GM23248 (cell line): Measurements from ENCODE around the gene FGF10. TPM values are rescaled to one million over a fixed set of nuclear protein-coding genes. Genes with fewer than 3 reads are reported as not detected.

Experiments
- DNase-seq: peaks from one replicate; pipeline ENCODE4 v3.0.0-alpha.2; 2015
- H2AFZ ChIP-seq: fragments of 200-600 bp; sonication (generic); 2 replicates; pipeline ENCODE4 v1.6.1; 2016; ENCODE audit warnings: antibody characterized with exemption
- H3F3A ChIP-seq: fragments of 200-600 bp; sonication (generic); 2 replicates; pipeline ENCODE4 v1.6.1; 2016; ENCODE audit warnings: mild to moderate bottlenecking, antibody characterized with exemption, mixed run types; ENCODE audit not compliant: insufficient read depth
- H3K27ac ChIP-seq: fragments of 200-600 bp; sonication (generic); 2 replicates; pipeline ENCODE4 v1.5.1; 2016; ENCODE audit warnings: mild to moderate bottlenecking
- H3K27me3 ChIP-seq: fragments of 200-600 bp; sonication (generic); replicated peaks from 2 replicates; pipeline ENCODE4 v1.6.1; 2016; ENCODE audit warnings: mild to moderate bottlenecking; ENCODE audit not compliant: insufficient read depth
- H3K36me3 ChIP-seq: fragments of 200-600 bp; sonication (generic); 2 replicates; pipeline ENCODE4 v1.6.1; 2016; ENCODE audit warnings: low read depth, mild to moderate bottlenecking
- H3K4me1 ChIP-seq: fragments of 200-600 bp; sonication (generic); 2 replicates; pipeline ENCODE4 v1.6.1; 2016; ENCODE audit warnings: mild to moderate bottlenecking; ENCODE audit not compliant: insufficient read depth
- H3K4me2 ChIP-seq: fragments of 200-600 bp; sonication (generic); one replicate; pipeline ENCODE4 v1.6.1; 2016; ENCODE audit warnings: mild to moderate bottlenecking; ENCODE audit not compliant: unreplicated experiment
- H3K4me3 ChIP-seq: fragments of 200-600 bp; sonication (generic); 2 replicates; pipeline ENCODE4 v1.5.1; 2016; ENCODE audit warnings: mild to moderate bottlenecking
- H3K79me2 ChIP-seq: fragments of 200-600 bp; sonication (generic); 2 replicates; pipeline ENCODE4 v1.6.1; 2016; ENCODE audit warnings: mild to moderate bottlenecking; ENCODE audit not compliant: insufficient read depth
- H3K9ac ChIP-seq: fragments of 200-600 bp; sonication (generic); 2 replicates; pipeline ENCODE4 v1.6.1; 2016; ENCODE audit warnings: mild to moderate bottlenecking
- H3K9me2 ChIP-seq: fragments of 200-600 bp; sonication (generic); 2 replicates; pipeline ENCODE4 v1.6.1; 2016; ENCODE audit warnings: mixed run types, mild to moderate bottlenecking, moderate library complexity; ENCODE audit not compliant: insufficient read depth
- H3K9me3 ChIP-seq: fragments of 200-600 bp; sonication (generic); one replicate; pipeline ENCODE4 v1.6.1; 2017; ENCODE audit warnings: low read depth
- H4K20me1 ChIP-seq: fragments of 200-600 bp; sonication (generic); 2 replicates; pipeline ENCODE4 v1.6.0; 2016; ENCODE audit not compliant: insufficient read depth
- EZH2 ChIP-seq: fragments of 200-600 bp; sonication (generic); IDR thresholded peaks from 2 replicates; pipeline ENCODE4 v1.6.1; 2018; ENCODE audit warnings: antibody characterized with exemption, mild to moderate bottlenecking; ENCODE audit not compliant: insufficient read depth, poor library complexity, severe bottlenecking
- EZH2phosphoT487 ChIP-seq: fragments of 200-600 bp; sonication (generic); IDR thresholded peaks from 2 replicates; pipeline ENCODE4 v1.6.1; 2018; ENCODE audit warnings: antibody characterized with exemption, moderate library complexity, mild to moderate bottlenecking, low read depth; ENCODE audit not compliant: insufficient read depth
- WGBS, 2 experiments: methylation state at CpG; one replicate each; pipeline ENCODE4 v1.1.6; 2015 to 2017; ENCODE audit warnings: low lambda C conversion rate in 2 of 2, low coverage in 1 of 2; ENCODE audit errors: missing lambda C conversion rate in 2 of 2; 5-methylcytosine and 5-hydroxymethylcytosine counted together
- in situ Hi-C: fragments of 300-500 bp; cut with MboI; formaldehyde crosslinking; loops from 2 replicates; pipeline ENCODE4 v1.15.0; 2020
- polyA plus RNA-seq: library from polyadenylated mRNA; unstranded; fragments of >200 nt; fragmentation: Nextera tagmentation; extraction: Ambion mirVana; gene quantifications from 2 replicates; pipeline ENCODE4 v1.2.1, GENCODE V29; 2016
- total RNA-seq: library from RNA; depleted of rRNA; stranded (reverse); fragments of >200 nt; shearing (Covaris generic); gene quantifications from 2 replicates; pipeline ENCODE4 v1.2.3, GENCODE V29; 2014

FGF10 gene
- total and polyA plus RNA-seq, 2 experiments from 2014 or later: not detected

- Histone ChIP-seq H4K20me1 (no peaks in the 10 kb centered on the region), H3F3A (no peaks in the 10 kb centered on the region), H3K27me3 (no peaks in the 10 kb centered on the region), H3K9me3 (no peaks in the 10 kb centered on the region), H2AFZ (no peak overlapping the region), H3K4me3 (no peak overlapping the region), H3K4me1 (no peaks in the 10 kb centered on the region), H3K9me2 (no peaks in the 10 kb centered on the region), H3K27ac (no peak overlapping the region), H3K9ac (no peak overlapping the region), H3K79me2 (no peaks in the 10 kb centered on the region), H3K4me2 (no peak overlapping the region), H3K36me3 (no peaks in the 10 kb centered on the region)
- DNase-seq: no peak
- in situ Hi-C loops: no loop called here
- TF ChIP-seq EZH2phosphoT487 (no peak), EZH2 (no peak)
- 30 to 43% methylated on average over 4 of the region's 4 CpGs for WGBS, 2 experiments
Observed at GRCh38 chr5:44401611-44402010, 12.4 kb upstream of the FGF10 start.

DNA sequence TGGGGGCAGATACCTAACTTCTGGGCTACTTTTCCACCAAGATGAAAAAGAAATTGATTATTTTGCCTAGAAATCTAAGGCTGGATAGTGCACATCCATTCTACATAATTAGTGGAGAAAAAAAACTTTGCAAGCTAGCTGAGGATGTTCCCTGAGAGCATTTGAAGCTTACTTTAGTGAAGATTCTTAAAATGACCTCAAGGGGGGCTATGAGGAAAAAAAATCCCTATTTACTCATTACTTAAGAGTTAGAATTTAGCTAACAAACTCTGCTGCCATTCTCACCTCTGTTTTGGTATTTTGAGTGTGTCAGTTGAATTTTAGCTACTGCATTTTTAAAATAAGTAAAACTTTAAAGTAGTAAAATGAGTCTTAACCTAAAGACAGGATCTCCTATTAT lies 9.2 kb upstream of the FGF10 start:
- Histone ChIP-seq H3K9ac (no peak overlapping the region), H3K9me2 (no peaks in the 10 kb centered on the region), H3K27me3 (no peaks in the 10 kb centered on the region), H3K4me1 (no peaks in the 10 kb centered on the region), H3K36me3 (no peaks in the 10 kb centered on the region), H2AFZ (no peak overlapping the region), H3F3A (no peaks in the 10 kb centered on the region), H3K79me2 (no peaks in the 10 kb centered on the region), H3K27ac (no peak overlapping the region), H3K4me2 (no peak overlapping the region), H3K4me3 (no peak overlapping the region), H4K20me1 (no peaks in the 10 kb centered on the region), H3K9me3 (no peaks in the 10 kb centered on the region)
- no peak for DNase-seq
- TF ChIP-seq EZH2phosphoT487: no peak
- in situ Hi-C loops: no loop called here

GRCh38 chr5:44396312-44396711 lies 7.1 kb upstream of the FGF10 start:
- in situ Hi-C loops: no loop called here
- Histone ChIP-seq H3K36me3 (no peaks in the 10 kb centered on the region), H3K4me3 (no peak overlapping the region), H3K4me2 (no peak overlapping the region), H3K27me3 (no peaks in the 10 kb centered on the region), H3K9me2 (no peaks in the 10 kb centered on the region), H4K20me1 (no peaks in the 10 kb centered on the region), H2AFZ (no peak overlapping the region), H3K79me2 (no peaks in the 10 kb centered on the region), H3K9ac (no peak overlapping the region), H3K4me1 (no peaks in the 10 kb centered on the region), H3F3A (no peaks in the 10 kb centered on the region), H3K9me3 (no peaks in the 10 kb centered on the region), H3K27ac (no peak overlapping the region)
- 71 to 80% methylated on average over 3 of the region's 3 CpGs for WGBS, 2 experiments
- DNase-seq: no peak
- TF ChIP-seq EZH2phosphoT487 (no peak), EZH2 (no peak)

DNA sequence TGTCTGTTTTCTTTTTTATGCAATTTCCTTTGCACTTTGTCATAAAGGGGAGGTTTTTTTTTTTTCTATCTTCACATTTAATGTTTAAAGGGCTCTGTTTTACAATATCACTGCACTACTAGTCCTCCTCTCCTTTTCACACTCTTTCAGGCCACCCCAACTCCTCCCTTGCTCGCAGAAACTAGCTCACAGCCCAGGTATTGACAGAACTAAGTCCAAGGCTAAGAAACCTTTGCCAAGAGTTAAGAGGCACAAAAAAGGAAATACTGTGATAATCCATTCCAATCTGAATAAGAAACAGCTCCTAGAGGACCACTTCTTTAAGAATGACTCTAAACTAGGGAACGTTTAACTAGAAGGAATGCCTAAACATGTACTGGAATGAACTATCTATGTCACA lies 1.1 kb upstream of the FGF10 start:
- no peaks in the 10 kb centered on the region for H3K9me2 ChIP-seq
- H3K4me1 ChIP-seq: no peaks in the 10 kb centered on the region
- H3K4me2 ChIP-seq: no peak overlapping the region
- no peak overlapping the region for H2AFZ ChIP-seq
- WGBS, 2 experiments: 74 to 78% methylated on average over 2 of the region's 2 CpGs
- TF ChIP-seq EZH2: no peak
- H4K20me1 ChIP-seq: no peaks in the 10 kb centered on the region
- H3F3A ChIP-seq: no peaks in the 10 kb centered on the region
- no peaks in the 10 kb centered on the region for H3K79me2 ChIP-seq
- H3K36me3 ChIP-seq: no peaks in the 10 kb centered on the region
- H3K9ac ChIP-seq: no peak overlapping the region
- peaks cover 56% of the 10 kb centered on the region for H3K27me3 ChIP-seq
- in situ Hi-C loops: no loop called here
- no peak for DNase-seq
- H3K4me3 ChIP-seq: no peak overlapping the region
- no peaks in the 10 kb centered on the region for H3K9me3 ChIP-seq
- H3K27ac ChIP-seq: no peak overlapping the region

DNA sequence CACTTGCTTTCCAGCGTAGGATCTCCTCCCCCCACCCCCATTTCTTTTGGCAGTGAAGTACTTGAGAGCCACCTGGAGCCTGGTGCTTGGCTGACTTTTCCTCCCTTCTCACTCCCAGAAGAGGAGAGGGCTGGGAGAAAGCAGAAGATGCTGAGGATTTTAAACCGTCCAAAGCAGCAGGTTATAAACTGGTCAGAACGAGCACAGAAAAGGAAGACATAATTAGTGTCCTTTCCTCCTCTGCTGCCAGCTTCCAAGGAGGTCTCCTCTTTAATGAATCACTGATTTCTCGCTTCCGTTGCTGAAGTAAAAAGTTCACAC lies 563 bp upstream of the FGF10 start:
- no peak for DNase-seq
- H3K9me3 ChIP-seq: no peaks in the 10 kb centered on the region
- H3K4me3 ChIP-seq: peak overlapping the region; percentile 60; the same call in 1 of the 2 replicates
- no peak overlapping the region for H3K9ac ChIP-seq
- H3K4me2 ChIP-seq: peak overlapping the region; percentile 56
- H3K79me2 ChIP-seq: no peaks in the 10 kb centered on the region
- 35 to 38% methylated on average over 5 of the region's 5 CpGs for WGBS, 2 experiments
- H4K20me1 ChIP-seq: no peaks in the 10 kb centered on the region
- H3K27ac ChIP-seq: no peak overlapping the region
- peaks cover 56% of the 10 kb centered on the region for H3K27me3 ChIP-seq
- H3K36me3 ChIP-seq: no peaks in the 10 kb centered on the region
- no peaks in the 10 kb centered on the region for H3K9me2 ChIP-seq
- TF ChIP-seq EZH2 (no peak), EZH2phosphoT487 (no peak)
- in situ Hi-C loops: no loop called here
- H3F3A ChIP-seq: no peaks in the 10 kb centered on the region
- H2AFZ ChIP-seq: peak overlapping the region; percentile 66; the same call in 1 of the 2 replicates
- no peaks in the 10 kb centered on the region for H3K4me1 ChIP-seq
